HG03575 (cell line): ENCODE results near the gene KDM4B.

ENCODE experiments used
- ATAC-seq: cut with Tn5 transposase; IDR thresholded peaks from one replicate; pipeline ENCODE4 v1.9.1; 2021; ENCODE audit not compliant: unreplicated experiment, insufficient number of reproducible peaks, low FRiP score; ENCODE audit errors: extremely low read depth

KDM4B gene

DNA sequence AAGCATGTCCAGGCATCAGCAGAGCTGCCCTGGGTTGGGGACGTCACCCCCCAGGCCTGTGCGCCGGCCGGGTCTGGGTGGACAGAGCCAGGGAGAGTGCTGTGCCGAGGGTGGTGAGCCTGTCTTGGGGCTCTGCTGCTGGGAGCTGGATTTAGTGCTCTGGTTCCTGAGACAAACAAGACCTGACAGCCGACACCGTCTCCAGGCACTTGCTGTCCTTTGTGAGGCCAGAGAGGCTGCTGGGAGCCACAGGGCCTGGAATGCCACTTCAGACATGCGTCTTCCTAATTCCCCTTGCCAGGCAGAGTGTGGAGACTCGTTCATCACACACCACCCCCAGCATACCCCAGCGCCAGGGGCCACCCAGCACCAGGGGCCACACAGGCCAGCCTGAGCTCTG, 165.8 kb downstream of the KDM4B start:
- no peak for ATAC-seq

DNA sequence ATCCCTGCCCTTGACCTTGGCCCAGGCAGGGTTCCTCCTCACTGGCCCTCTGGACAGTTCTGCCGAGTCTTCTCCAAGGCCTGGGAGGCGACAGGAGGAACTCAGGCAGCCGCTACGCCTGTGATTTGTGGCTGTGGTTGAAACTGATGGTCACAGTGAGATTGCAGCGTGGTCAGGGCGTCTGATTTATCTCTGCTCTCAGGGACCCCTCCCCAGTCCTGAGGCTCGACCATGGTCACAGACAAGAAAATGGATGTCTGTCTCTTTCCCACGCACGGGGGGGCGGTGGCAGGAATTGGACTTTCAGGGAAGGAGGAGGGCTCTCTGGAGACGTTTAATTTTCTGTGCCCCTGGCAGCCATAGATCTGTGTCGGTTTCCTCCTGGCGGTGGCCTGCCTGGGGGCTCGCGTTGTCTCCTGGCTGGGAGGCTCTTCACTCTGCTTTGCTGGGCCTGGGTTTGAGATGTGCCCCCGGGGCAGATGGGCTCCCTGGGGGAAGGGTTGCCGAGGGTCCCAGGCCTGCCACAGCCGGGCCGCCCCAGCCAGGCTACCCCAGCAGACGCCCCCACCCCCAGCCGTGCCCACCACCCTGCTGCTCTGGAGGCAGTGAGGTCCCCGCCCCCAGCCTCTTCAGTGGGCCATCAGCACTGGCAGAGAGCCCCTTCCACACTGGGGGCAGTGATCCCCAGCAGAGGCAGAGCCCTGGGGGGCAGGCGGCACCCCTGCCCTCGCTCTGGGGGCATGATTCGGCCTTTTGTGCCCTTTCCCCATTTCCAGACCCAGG, 167.4 kb downstream of the KDM4B start:
- no peak for ATAC-seq

DNA sequence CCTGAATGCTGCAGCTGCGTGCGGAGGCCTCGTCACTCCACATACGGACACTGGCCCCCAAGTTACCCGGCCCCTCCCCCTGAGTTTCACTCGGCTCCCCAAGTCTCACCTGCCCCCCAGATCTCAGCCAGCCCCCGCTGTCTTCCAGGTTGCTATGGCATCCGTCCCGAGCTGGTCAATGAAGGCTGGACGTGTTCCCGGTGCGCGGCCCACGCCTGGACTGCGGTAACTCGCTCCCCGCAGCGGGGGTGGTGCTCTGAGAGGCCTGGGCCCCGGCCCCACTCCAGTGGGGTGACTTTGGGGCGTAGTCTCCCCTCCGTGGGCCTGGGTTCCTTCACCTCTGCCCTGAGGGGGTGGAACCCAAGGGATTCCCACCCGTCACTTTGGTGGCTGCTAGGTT, 168.2 kb downstream of the KDM4B start:
- ATAC-seq, result no peak

DNA sequence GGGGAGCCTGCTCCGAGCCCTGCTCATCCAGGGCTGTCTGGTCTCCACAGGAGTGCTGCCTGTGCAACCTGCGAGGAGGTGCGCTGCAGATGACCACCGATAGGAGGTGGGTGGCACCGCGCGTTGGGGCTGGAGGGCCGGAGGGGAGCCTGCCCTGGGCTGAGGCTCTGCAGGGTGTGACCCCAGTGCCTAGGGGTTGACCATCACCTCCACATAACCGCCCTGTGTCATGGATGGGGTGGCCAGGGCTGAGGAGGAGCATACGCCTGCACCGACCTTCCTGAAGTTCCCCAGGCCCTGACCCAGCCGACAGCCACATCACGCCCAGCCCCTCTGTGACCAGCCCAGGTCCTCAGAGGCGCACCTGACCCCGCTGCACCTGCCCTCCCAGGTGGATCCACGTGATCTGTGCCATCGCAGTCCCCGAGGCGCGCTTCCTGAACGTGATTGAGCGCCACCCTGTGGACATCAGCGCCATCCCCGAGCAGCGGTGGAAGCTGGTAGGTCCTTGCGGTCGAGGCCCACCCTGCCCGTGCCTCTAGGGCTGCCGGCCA, 168.7 kb downstream of the KDM4B start:
- no peak for ATAC-seq

DNA sequence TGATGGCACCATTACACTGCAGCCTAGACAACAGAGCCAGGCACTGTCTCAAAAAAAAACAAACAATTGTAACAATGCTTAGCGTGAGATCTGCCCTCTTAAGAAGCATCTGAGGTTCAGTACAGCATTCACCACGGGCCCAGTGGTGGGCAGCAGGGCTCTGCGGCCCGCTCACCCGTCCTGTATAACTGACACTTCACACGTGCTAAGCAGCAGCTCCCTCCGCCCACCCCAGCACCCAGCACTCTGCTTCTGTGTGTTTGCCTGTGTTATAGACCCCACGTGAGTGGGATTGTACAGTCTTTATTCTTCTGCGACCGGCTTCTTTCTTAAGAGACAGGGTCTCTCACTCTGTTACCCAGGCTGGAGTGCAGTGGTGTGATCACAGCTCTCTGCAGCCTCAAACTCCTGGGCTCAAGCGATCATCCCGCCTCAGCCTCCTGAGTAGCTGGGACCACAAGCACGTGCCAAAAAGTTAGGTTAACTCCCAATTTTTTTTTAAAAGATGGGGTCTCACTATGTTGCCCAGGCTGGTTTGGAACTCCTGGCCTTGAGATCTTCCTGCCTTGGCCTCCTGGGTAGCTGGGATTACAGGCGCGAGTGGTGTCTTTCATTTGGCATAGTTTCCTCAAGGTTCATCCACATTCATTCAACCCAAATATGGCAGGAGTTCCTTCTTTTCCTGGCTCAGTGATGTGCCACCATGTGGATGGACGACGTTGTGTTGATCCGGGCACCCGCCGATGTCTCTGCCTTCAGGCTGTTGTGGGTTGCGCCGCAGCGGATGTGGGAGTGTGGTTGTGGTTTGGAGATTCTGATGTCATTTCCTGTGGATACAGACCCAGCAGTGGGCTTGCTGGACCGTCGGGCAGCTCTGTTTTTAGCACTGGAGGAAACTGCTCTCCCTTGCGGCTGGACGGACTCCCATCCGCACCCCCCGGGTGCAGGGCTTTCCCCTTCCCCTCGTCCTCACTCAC, 170.0 kb downstream of the KDM4B start:
- ATAC-seq, result no peak

DNA sequence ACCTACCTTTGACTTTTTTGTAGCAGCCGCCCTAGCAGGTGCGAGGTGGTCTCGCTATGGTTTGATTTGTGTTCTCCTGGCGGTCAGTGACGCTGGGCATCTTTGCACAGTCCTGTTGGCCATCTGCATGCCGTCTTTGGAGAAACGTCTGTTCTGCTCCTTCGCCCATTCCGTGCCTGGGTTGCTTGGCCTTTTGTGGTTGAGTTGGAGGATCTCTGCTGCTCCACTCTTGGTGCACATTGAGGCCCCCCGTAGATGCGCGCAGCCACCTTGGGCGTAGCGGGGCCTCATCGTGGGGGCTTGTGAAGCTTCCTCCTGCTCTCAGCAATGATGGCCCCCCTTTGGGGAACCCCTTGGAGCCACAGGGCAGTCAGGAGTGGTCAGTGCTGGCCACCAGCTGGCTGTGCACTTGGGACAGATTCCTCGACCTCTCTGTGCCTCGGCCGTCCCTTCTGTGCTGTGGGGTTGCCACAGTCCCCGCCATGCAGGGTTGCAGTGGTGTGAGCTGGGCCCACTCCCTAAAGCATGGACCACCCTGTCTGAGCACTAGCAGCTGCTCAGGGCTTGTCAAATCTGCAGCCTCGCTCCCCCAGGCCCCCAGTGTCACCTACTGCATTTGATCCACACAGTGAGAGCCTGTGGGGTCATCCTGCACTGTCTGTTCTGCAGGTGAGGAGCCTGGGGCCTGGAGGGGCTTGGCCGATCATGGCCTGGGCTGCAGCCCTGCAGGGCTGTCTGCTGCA, 170.8 kb downstream of the KDM4B start:
- ATAC-seq, result no peak

DNA sequence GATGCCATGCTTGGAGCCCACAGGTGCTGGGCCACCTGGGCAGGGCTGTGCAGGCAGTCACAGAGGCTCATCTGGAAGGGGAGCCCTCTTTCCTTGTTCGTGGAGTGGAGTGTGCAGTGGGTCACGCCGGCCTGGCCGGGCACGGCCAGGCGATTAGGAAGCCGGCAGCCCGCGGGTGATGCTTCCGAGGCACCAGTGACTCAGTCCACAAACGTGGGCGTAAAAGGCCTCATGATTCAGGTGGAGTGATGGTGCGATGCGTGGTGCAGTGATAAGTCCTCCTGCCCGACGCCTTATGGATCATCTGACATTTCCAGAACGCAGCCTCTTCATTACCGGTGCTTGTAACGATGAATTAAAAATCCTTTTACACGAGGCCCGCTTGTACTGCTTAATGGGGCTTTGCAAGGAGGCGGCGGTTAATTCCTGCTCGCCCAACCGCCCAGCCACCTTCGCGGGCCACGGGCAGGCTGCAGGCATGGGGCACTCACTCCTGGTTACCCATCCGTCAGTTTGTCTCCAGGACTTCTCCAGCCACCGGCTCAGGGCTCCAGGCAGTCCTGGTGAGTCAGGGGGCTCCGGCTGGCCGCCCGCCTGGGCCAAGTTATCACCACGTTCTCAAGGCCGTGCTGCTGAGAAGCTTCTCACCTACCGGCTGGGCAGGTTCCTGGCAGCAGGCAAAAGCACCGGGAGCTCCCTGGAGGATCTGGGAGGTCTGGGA, 172.4 kb downstream of the KDM4B start:
- ATAC-seq, result no peak

DNA sequence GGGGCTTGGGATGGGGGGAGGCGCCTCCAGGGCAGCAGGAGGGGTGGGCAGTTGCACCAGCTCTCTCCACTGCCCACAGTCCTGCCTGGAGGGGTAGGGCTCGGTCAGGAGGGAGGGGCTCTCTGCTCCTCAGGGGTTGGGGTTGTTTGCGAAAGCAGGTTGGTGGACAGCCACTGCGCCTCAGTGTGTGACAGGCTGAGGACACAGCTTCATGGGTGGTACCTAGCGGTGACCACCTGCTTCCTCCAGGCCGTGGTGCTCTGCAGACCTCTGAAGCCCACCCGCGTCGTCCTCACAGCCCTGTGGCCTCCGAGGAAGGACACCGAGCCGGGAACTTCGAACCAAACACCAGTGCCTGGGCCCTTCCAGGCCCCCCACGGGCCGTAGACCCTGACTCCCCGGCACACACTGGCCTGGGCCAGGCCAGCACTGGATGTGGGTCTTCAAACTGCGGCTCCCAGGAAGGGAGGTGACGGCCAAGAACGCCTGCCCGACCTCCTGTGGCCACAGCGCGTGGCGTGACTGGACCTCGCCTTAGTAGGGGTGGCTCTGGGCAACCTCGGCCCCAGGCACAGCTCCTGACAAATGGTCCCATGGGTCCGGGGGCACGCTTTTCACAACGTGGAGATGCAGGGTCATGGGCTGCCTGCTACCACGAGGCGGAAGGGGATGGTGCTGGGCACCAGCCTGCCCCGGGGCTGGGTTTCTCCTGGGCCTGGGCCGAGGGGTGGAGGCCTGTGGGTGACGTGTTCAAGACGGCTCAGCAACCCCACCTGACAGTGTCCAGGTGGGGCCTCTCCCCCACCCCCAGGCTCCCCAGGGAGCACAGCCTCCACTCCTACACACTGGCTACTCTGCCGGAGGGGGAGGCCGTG, 173.2 kb downstream of the KDM4B start:
- ATAC-seq, result no peak

DNA sequence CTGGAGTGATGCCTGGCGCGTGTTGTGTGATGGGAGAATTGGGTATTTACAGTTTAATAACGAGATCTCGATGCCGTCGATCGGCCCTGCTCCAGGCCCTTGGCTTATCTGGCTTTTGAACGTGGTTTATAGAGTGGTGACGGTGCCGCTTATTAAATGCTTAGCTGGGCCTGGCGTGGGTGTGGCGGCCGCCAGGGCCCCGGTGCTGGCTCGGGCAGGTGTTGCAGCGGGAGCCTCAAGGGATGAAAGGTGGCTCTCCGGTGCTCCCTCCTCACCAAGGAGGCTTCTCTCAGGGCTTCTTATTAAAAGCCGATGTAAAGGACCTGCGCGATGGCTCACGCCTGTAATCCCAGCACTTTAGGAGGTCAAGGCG, 173.8 kb downstream of the KDM4B start:
- no peak for ATAC-seq

DNA sequence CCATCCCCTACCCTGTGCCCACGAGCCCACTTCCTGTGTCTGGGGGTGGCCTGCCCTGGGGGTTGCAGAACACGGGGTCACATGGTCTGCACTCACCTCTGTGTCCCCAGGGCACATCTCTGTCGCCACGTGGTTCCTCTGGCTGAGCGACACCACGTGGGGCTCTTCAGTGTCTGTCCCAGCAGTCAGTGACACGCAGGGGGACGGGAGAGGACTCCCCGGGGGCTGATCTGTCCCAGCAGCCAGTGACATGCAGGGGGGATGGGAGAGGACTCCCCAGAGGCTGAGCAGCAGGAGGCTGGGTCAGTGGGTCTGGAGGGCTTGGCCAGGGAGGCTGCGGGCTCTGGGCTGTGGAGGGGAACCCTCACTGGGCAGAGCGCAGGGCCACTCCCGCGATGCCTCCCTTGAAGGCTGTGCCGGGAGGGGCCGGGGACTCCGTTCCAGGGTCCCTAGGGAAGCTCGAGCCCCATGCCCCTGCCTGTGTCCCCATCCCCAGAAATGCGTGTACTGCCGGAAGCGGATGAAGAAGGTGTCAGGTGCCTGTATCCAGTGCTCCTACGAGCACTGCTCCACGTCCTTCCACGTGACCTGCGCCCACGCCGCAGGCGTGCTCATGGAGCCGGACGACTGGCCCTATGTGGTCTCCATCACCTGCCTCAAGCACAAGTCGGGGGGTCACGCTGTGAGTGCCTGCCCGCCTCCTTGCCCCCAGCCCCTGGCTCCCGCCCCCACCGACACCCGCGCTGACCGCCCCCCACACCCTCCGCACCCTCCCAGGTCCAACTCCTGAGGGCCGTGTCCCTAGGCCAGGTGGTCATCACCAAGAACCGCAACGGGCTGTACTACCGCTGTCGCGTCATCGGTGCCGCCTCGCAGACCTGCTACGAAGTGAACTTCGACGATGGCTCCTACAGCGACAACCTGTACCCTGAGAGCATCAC, 174.8 kb downstream of the KDM4B start:
- no peak for ATAC-seq

DNA sequence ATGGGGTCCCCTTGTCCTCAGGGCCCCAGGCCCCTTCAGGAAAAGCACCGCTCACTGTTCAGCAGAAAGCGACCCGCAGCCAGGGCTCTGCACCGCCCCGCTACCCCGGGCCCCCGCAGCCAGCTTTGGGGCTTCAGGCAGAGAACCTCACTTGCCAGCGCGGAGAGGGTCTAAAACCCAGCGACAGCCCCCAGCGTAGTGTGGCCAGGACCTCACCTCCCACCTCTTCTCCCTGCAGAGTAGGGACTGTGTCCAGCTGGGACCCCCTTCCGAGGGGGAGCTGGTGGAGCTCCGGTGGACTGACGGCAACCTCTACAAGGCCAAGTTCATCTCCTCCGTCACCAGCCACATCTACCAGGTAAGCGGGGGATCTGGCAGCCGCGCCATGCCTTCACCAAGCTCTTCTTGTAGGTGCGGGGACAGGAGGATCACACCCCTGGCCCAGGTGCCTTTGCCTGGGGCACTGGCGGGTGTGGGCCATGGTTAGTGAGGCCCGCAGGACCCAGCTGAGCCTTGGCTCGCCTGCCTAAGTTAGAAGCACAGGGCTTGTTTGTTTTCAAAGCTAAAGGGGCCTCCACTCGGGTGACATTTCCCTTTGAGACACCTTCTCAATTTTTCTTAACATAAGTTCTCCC, 175.7 kb downstream of the KDM4B start:
- ATAC-seq, result no peak

DNA sequence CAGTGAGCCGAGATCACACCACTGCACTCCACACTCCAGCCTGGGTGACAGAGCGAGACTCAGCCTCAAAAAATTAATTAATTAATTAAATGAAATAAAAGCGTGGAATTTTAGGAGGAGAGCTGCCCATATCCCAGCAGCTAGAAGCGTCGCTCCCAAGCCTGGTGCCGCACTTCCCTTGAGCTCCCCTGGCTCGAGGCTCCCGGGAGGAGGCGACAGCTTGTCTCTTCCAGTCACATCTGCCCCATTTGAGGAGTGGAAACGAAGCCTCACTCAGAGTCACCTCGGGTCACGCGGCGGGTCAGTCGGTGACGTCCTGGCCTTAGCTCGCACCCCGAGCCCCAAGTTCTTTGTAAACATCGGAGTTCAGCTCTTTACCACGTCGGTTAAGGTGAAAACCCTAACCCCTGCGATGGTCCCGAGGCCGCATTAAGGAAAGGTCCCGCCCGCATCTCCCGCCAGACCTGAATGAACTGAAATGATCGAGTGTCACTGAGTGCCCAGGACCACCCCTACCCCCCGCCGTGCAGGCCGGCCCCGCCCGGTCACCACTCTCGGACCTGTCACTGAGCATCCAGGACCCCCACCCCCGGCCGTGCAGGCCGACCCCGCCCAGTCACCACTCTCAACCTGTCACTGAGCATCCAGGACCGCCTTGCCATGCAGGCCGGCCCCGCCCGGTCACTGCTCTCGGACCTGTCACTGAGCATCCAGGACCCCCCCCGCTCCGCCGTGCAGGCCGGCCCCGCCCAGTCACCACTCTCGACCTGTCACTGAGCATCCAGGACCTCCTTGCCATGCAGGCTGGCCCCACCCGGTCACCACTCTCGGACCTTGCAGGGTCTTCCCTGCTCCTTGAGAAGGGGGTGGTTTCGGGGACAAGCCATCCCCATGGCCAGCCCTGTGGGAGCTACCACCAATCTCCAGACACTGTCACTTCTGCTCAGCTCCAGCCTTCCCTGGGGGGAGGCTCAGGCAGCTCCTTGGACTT, 176.9 kb downstream of the KDM4B start:
- no peak for ATAC-seq

DNA sequence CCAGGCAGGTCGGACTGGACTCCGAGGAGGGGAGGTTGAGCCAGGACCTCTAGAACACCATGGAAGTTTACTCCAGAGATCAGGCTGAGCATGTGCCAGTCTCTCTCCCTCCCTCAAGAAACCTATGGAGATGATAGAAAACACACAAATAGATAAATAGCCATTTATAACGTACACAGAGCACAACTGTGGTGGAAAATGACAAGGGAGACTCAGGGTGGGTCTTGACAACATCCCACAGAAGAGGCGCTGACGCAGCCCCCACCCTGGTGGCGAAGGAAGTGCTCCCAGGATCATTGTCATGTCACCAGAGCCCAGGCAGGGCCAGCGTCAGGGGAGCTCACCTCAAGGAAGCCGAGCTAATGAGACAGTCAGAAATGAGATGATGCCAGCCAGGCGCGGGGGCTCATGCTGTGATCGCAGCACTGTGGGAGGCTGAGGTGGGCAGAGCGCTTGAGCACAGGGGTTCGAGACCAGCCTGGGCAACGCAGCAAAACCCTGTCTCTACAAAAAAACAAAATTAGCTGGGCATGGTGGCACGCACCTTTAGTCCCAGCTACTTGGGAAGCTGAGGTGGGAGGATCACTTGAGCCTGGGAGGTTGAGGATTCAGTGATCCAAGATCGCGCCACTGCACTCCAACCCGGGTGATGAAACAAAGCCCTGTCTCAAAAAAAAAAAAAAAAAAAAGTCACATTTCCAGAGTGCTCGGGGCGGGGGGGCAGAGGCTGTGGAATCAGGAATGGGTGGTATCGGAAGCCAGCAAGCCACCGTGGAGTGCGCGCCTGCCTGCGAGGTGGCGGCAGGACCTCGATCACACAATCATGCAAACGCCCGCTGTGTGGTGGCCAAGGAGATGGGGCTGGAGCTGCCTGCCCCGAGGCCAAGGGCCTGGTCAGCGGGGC, 178.4 kb downstream of the KDM4B start:
- ATAC-seq, result no peak
